ENCODE data around the gene PI4KA.
"Not testable (repeated sequence)": the region's sequence is repeated elsewhere in the genome, so short reads cannot be mapped to it uniquely, and the experiment has no call there.

Gene PI4KA

GRCh38 chr22:20718727-20719126 is 139.9 kb downstream of the PI4KA start:
- H3K4me3 ChIP-seq (ENCODE audit: extremely low read depth, insufficient read depth, low read length, poor library complexity, severe bottlenecking); H3K36me3 ChIP-seq (ENCODE audit: control insufficient read depth, insufficient read depth, low read length); H3K27ac ChIP-seq (ENCODE audit: low read depth, low read length, severe bottlenecking); H3K4me1 ChIP-seq (ENCODE audit: control insufficient read depth, insufficient read depth, low read length, poor library complexity, severe bottlenecking); H3K9me3 ChIP-seq (ENCODE audit: control insufficient read depth, low read length): not testable (repeated sequence)
- 96 to 98% methylated on average over 5 to 6 of the region's 13 CpGs for WGBS, 2 experiments (ENCODE audit: insufficient coverage in 2 of 2)

- not testable (repeated sequence) for H3K27ac ChIP-seq (ENCODE audit: low read depth, low read length, severe bottlenecking)
- WGBS, 2 experiments (ENCODE audit: insufficient coverage in 2 of 2), result 87 to 98% methylated on average over 3 to 6 of the region's 7 CpGs
Measured at GRCh38 chr22:20717981-20718380, 140.6 kb downstream of the PI4KA start.

GRCh38 chr22:20717213-20717866 is 141.3 kb downstream of the PI4KA start:
- H3K36me3 ChIP-seq (ENCODE audit: control insufficient read depth, insufficient read depth, low read length); H3K4me3 ChIP-seq (ENCODE audit: extremely low read depth, insufficient read depth, low read length, poor library complexity, severe bottlenecking); H3K9me3 ChIP-seq (ENCODE audit: control insufficient read depth, low read length); H3K27ac ChIP-seq (ENCODE audit: low read depth, low read length, severe bottlenecking); H3K4me1 ChIP-seq (ENCODE audit: control insufficient read depth, insufficient read depth, low read length, poor library complexity, severe bottlenecking): not testable (repeated sequence)
- 94 to 96% methylated on average over 4 to 9 of the region's 17 CpGs for WGBS, 2 experiments (ENCODE audit: insufficient coverage in 2 of 2)

More at GRCh38 chr22:20717981-20718380, 140.6 kb downstream of the PI4KA start:
- not testable (repeated sequence) for H3K36me3 ChIP-seq (ENCODE audit: control insufficient read depth, insufficient read depth, low read length); H3K4me1 ChIP-seq (ENCODE audit: control insufficient read depth, insufficient read depth, low read length, poor library complexity, severe bottlenecking); H3K9me3 ChIP-seq (ENCODE audit: control insufficient read depth, low read length); H3K4me3 ChIP-seq (ENCODE audit: extremely low read depth, insufficient read depth, low read length, poor library complexity, severe bottlenecking)

GRCh38 chr22:20713116-20713515 is 145.5 kb downstream of the PI4KA start:
- H3K4me1 ChIP-seq (ENCODE audit: control insufficient read depth, insufficient read depth, low read length, poor library complexity, severe bottlenecking); H3K36me3 ChIP-seq (ENCODE audit: control insufficient read depth, insufficient read depth, low read length); H3K4me3 ChIP-seq (ENCODE audit: extremely low read depth, insufficient read depth, low read length, poor library complexity, severe bottlenecking); H3K27ac ChIP-seq (ENCODE audit: low read depth, low read length, severe bottlenecking); H3K9me3 ChIP-seq (ENCODE audit: control insufficient read depth, low read length): not testable (repeated sequence)
- WGBS, 2 experiments (ENCODE audit: insufficient coverage in 2 of 2), result 96 to 97% methylated on average over 5 to 10 of the region's 13 CpGs

- H3K27ac ChIP-seq (ENCODE audit: low read depth, low read length, severe bottlenecking); H3K9me3 ChIP-seq (ENCODE audit: control insufficient read depth, low read length); H3K36me3 ChIP-seq (ENCODE audit: control insufficient read depth, insufficient read depth, low read length); H3K4me3 ChIP-seq (ENCODE audit: extremely low read depth, insufficient read depth, low read length, poor library complexity, severe bottlenecking); H3K4me1 ChIP-seq (ENCODE audit: control insufficient read depth, insufficient read depth, low read length, poor library complexity, severe bottlenecking): not testable (repeated sequence)
- 87% methylated on average over 4 of the region's 11 CpGs; no CpG with 5 or more reads in 1 of the 2 experiments for whole genome bisulfite sequencing, 2 experiments (ENCODE audit: insufficient coverage in 2 of 2)
Measured at GRCh38 chr22:20709966-20710365, 148.6 kb downstream of the PI4KA start.

- H3K9me3 ChIP-seq (ENCODE audit: control insufficient read depth, low read length); H3K4me3 ChIP-seq (ENCODE audit: extremely low read depth, insufficient read depth, low read length, poor library complexity, severe bottlenecking); H3K27ac ChIP-seq (ENCODE audit: low read depth, low read length, severe bottlenecking); H3K36me3 ChIP-seq (ENCODE audit: control insufficient read depth, insufficient read depth, low read length); H3K4me1 ChIP-seq (ENCODE audit: control insufficient read depth, insufficient read depth, low read length, poor library complexity, severe bottlenecking): not testable (repeated sequence)
- 88 to 91% methylated on average over 8 of the region's 11 CpGs for WGBS, 2 experiments (ENCODE audit: insufficient coverage in 2 of 2)
Measured at GRCh38 chr22:20707549-20708118, 151.0 kb downstream of the PI4KA start.

GRCh38 chr22:20703816-20704609 is 154.6 kb downstream of the PI4KA start:
- H3K9me3 ChIP-seq (ENCODE audit: control insufficient read depth, low read length); H3K36me3 ChIP-seq (ENCODE audit: control insufficient read depth, insufficient read depth, low read length); H3K27ac ChIP-seq (ENCODE audit: low read depth, low read length, severe bottlenecking); H3K4me1 ChIP-seq (ENCODE audit: control insufficient read depth, insufficient read depth, low read length, poor library complexity, severe bottlenecking); H3K4me3 ChIP-seq (ENCODE audit: extremely low read depth, insufficient read depth, low read length, poor library complexity, severe bottlenecking): not testable (repeated sequence)
- WGBS, 2 experiments (ENCODE audit: insufficient coverage in 2 of 2), result 4 to 8% methylated on average over 4 to 22 of the region's 79 CpGs

GRCh38 chr22:20703414-20703806 is 155.2 kb downstream of the PI4KA start:
- not testable (repeated sequence) for H3K4me1 ChIP-seq (ENCODE audit: control insufficient read depth, insufficient read depth, low read length, poor library complexity, severe bottlenecking); H3K9me3 ChIP-seq (ENCODE audit: control insufficient read depth, low read length); H3K27ac ChIP-seq (ENCODE audit: low read depth, low read length, severe bottlenecking); H3K36me3 ChIP-seq (ENCODE audit: control insufficient read depth, insufficient read depth, low read length); H3K4me3 ChIP-seq (ENCODE audit: extremely low read depth, insufficient read depth, low read length, poor library complexity, severe bottlenecking)
- no CpG with 5 or more reads among the region's 25 CpGs for WGBS, 2 experiments (ENCODE audit: insufficient coverage in 2 of 2)

GRCh38 chr22:20702546-20703413 is 155.8 kb downstream of the PI4KA start:
- Histone ChIP-seq H3K27ac (ENCODE audit: low read depth, low read length, severe bottlenecking) (peak overlapping the region; percentile 57), H3K4me3 (ENCODE audit: extremely low read depth, insufficient read depth, low read length, poor library complexity, severe bottlenecking) (peak overlapping the region; percentile 36)
- not testable (repeated sequence) for H3K4me1 ChIP-seq (ENCODE audit: control insufficient read depth, insufficient read depth, low read length, poor library complexity, severe bottlenecking); H3K9me3 ChIP-seq (ENCODE audit: control insufficient read depth, low read length); H3K36me3 ChIP-seq (ENCODE audit: control insufficient read depth, insufficient read depth, low read length)
- 0 to 1% methylated on average over 11 to 28 of the region's 64 CpGs for WGBS, 2 experiments (ENCODE audit: insufficient coverage in 2 of 2)

GRCh38 chr22:20702175-20702545 is 156.5 kb downstream of the PI4KA start:
- H3K4me1 ChIP-seq (ENCODE audit: control insufficient read depth, insufficient read depth, low read length, poor library complexity, severe bottlenecking); H3K9me3 ChIP-seq (ENCODE audit: control insufficient read depth, low read length); H3K36me3 ChIP-seq (ENCODE audit: control insufficient read depth, insufficient read depth, low read length); H3K27ac ChIP-seq (ENCODE audit: low read depth, low read length, severe bottlenecking): not testable (repeated sequence)
- H3K4me3 ChIP-seq (ENCODE audit: extremely low read depth, insufficient read depth, low read length, poor library complexity, severe bottlenecking), result peak overlapping the region; percentile 36
- 0% methylated on average over 5 of the region's 35 CpGs; no CpG with 5 or more reads in 1 of the 2 experiments for WGBS, 2 experiments (ENCODE audit: insufficient coverage in 2 of 2)

Data from mesodermal cell (in vitro differentiated cells).